ENCODE data around the gene GPC1. TPM values are rescaled to one million over a fixed set of nuclear protein-coding genes. Genes with fewer than 3 reads are reported as not detected.

GPC1 gene
- polyA plus RNA-seq, 1 of the 3 experiments (the other 2 are of a cell fraction), result 65.5 TPM

DNA sequence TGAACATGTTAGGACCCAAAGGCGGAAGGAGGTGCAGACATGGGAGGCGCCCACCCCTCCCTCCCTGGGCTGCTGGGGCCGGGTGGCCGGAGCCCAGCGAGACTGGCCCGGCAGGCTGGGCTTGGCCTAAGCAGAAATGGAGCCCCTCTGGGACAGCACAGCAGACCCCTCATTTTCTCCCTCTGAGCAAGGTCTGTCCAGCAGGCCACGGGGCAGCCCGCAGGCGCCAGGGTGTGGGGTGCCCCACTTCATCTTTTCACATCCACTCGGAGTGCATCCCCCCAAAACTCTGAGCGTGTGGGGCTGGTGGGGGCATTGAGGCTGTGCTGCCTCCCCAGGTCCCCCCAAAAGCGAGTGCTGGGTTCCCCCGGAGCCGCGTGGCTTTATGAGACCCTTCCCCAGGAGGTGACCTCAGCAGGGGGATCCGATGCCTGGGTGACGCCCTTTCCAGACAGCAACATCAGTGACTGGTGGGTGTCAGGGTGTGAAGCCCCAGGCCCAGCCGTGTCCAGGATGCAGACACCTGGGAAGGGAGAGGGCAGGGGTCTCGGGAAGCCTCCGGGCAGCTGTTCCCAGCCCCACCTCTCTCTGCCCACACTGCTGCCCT is 36.7 kb upstream of the GPC1 start:
- no peaks in the 10 kb centered on the region for H3K27me3 ChIP-seq (ENCODE audit: insufficient read depth)
- H3K9me3 ChIP-seq, result no peaks in the 10 kb centered on the region
- CTCF ChIA-PET, result no interaction called here
- POLR2A ChIA-PET, result no interaction called here
- DNase-seq, result no peak
- H3K36me3 ChIP-seq (replicated peaks in 1 of 2; ENCODE audit: control insufficient read depth in 1 of 2, insufficient read depth in 2 of 2, low read length in 1 of 2), result no peaks in the 10 kb centered on the region
- no peaks in the 10 kb centered on the region for H3K9me2 ChIP-seq
- TF ChIP-seq RAD21 (IDR thresholded peaks at IDR 0.05; ENCODE audit: low read length) (no peak), REST (IDR thresholded peaks at IDR 0.05; ENCODE audit: low read depth, low read length) (no peak), RFX5 (IDR thresholded peaks at IDR 0.05; ENCODE audit: low read length) (no peak), SIN3A (IDR thresholded peaks at IDR 0.05; ENCODE audit: borderline replicate concordance, low read depth, low read length) (no peak), GABPA (IDR thresholded peaks at IDR 0.05; ENCODE audit: low read depth) (no peak), POLR2AphosphoS5 (IDR thresholded peaks at IDR 0.05; ENCODE audit: low read depth, low read length) (no peak)
- TF ChIP-seq, protein P1, sequence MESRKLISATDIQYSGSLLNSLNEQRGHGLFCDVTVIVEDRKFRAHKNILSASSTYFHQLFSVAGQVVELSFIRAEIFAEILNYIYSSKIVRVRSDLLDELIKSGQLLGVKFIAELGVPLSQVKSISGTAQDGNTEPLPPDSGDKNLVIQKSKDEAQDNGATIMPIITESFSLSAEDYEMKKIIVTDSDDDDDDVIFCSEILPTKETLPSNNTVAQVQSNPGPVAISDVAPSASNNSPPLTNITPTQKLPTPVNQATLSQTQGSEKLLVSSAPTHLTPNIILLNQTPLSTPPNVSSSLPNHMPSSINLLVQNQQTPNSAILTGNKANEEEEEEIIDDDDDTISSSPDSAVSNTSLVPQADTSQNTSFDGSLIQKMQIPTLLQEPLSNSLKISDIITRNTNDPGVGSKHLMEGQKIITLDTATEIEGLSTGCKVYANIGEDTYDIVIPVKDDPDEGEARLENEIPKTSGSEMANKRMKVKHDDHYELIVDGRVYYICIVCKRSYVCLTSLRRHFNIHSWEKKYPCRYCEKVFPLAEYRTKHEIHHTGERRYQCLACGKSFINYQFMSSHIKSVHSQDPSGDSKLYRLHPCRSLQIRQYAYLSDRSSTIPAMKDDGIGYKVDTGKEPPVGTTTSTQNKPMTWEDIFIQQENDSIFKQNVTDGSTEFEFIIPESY (IDR thresholded peaks at IDR 0.05; ENCODE audit: borderline replicate concordance, low read depth), result no peak
- H3K27ac ChIP-seq (ENCODE audit: low read depth in 2 of 2, low read length in 1 of 2), result no peak overlapping the region
- H3F3A ChIP-seq (replicated peaks; ENCODE audit: insufficient read depth), result no peaks in the 10 kb centered on the region
- no peak overlapping the region for H3K4me3 ChIP-seq (ENCODE audit: low read depth in 2 of 2, low read length in 1 of 2)
- H3K9ac ChIP-seq, result no peak overlapping the region
- H3K79me2 ChIP-seq (ENCODE audit: insufficient read depth), result no peaks in the 10 kb centered on the region
- no peak overlapping the region for H2AFZ ChIP-seq (ENCODE audit: low read depth)
- H3K4me1 ChIP-seq (ENCODE audit: control insufficient read depth in 1 of 2, insufficient read depth in 2 of 2, low read depth in 1 of 2, low read length in 1 of 2), result peaks cover 0 to 7% of the 10 kb centered on the region in 2 experiments; a peak in 1 of 4 replicates
- no peak overlapping the region for H3K4me2 ChIP-seq
- no peaks in the 10 kb centered on the region for H4K20me1 ChIP-seq (ENCODE audit: insufficient read depth)
- 88% methylated on average over 6 of the region's 20 CpGs for WGBS (ENCODE audit: low lambda C conversion rate)

DNA sequence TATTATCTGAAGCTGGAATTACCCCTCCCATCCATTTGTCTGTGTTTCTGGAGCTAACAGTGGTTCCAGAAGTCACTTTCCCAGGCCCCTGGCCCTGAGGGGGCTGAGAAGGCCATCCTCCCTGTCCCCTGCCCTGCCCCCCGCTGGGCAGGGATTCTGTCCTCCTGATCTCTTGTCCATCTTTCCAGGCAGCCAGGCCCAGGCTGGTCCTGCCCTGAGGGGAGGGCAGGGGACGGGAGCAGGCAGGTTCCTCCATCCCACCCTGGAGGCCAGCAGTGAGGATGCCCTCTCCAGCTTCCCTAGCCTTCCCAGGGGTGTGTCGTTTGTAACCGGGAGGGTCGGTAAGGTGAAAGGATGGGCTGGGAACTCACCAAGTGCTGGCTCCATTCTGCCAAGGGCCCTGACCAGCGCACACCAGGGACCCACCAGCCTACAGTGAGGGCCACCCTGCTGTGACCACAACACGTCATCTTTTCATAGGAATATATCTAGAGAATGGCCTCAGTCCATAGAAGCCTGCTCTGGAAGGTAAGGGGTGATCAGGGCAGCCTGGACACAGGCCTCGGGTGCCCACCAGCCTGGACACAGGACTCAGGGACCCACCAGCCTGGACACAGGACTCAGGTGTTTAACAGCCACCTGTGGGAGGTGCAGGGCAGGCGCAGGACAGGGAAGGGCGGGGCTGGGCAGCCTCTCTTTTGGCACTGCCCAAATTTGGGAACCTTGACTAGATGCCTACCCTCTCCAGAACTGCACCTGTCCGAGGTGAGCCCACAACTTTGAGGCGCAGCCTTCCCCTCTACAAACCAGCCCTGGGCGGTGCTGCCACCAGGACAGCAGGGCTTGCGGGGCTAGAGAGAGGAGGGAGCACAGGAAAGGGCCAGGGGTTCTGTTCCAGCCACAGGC is 35.8 kb upstream of the GPC1 start:
- Histone ChIP-seq H2AFZ (ENCODE audit: low read depth) (no peak overlapping the region), H3K79me2 (ENCODE audit: insufficient read depth) (no peaks in the 10 kb centered on the region), H4K20me1 (ENCODE audit: insufficient read depth) (no peaks in the 10 kb centered on the region), H3K4me3 (ENCODE audit: low read depth in 2 of 2, low read length in 1 of 2) (no peak overlapping the region), H3K9ac (no peak overlapping the region), H3K36me3 (replicated peaks in 1 of 2; ENCODE audit: control insufficient read depth in 1 of 2, insufficient read depth in 2 of 2, low read length in 1 of 2) (no peaks in the 10 kb centered on the region), H3K4me1 (ENCODE audit: control insufficient read depth in 1 of 2, insufficient read depth in 2 of 2, low read depth in 1 of 2, low read length in 1 of 2) (peaks cover 0 to 7% of the 10 kb centered on the region in 2 experiments; a peak in 1 of 4 replicates), H3K27ac (ENCODE audit: low read depth in 2 of 2, low read length in 1 of 2) (no peak overlapping the region), H3K9me2 (no peaks in the 10 kb centered on the region), H3F3A (replicated peaks; ENCODE audit: insufficient read depth) (no peaks in the 10 kb centered on the region), H3K4me2 (no peak overlapping the region), H3K9me3 (no peaks in the 10 kb centered on the region), H3K27me3 (ENCODE audit: insufficient read depth) (no peaks in the 10 kb centered on the region)
- no peak for DNase-seq
- CTCF ChIA-PET, result no interaction called here
- 49% methylated on average over 3 of the region's 14 CpGs for WGBS (ENCODE audit: low lambda C conversion rate)
- no peak for TF ChIP-seq RFX5 (IDR thresholded peaks at IDR 0.05; ENCODE audit: low read length)
- no peak for TF ChIP-seq SIN3A (IDR thresholded peaks at IDR 0.05; ENCODE audit: borderline replicate concordance, low read depth, low read length)
- TF ChIP-seq, protein P2, sequence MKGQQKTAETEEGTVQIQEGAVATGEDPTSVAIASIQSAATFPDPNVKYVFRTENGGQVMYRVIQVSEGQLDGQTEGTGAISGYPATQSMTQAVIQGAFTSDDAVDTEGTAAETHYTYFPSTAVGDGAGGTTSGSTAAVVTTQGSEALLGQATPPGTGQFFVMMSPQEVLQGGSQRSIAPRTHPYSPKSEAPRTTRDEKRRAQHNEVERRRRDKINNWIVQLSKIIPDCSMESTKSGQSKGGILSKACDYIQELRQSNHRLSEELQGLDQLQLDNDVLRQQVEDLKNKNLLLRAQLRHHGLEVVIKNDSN (IDR thresholded peaks at IDR 0.05; ENCODE audit: borderline replicate concordance, low read depth), result no peak
- TF ChIP-seq MEF2A (IDR thresholded peaks at IDR 0.05; ENCODE audit: borderline replicate concordance, low read depth), result no peak
- TF ChIP-seq, protein P1 (IDR thresholded peaks at IDR 0.05; ENCODE audit: borderline replicate concordance, low read depth), result no peak
- TF ChIP-seq TAF1 (IDR thresholded peaks at IDR 0.05; ENCODE audit: borderline replicate concordance, low read depth, low read length), result no peak
- TF ChIP-seq GABPA (IDR thresholded peaks at IDR 0.05; ENCODE audit: low read depth), result no peak
- POLR2A ChIA-PET, result no interaction called here

Data from SK-N-SH (cell line).